Measurements from ENCODE around the gene PARP6.

PARP6 gene

GRCh38 chr15:72302955-72303354 lies 30.6 kb upstream of the PARP6 start:
- no peak overlapping the region for H2AFZ ChIP-seq (ENCODE audit: low read depth)
- H3K36me3 ChIP-seq (ENCODE audit: insufficient read depth) = no peaks in the 10 kb centered on the region
- no peak overlapping the region for H3K27ac ChIP-seq
- no peak overlapping the region for H3K9ac ChIP-seq
- H3K4me1 ChIP-seq (ENCODE audit: low read depth, poor library complexity, severe bottlenecking) = no peaks in the 10 kb centered on the region
- TF ChIP-seq CTCF (conservative IDR thresholded peaks at IDR 0.05; ENCODE audit: low read depth, low read length) = no peak
- no peak overlapping the region for H3K4me2 ChIP-seq
- no peaks in the 10 kb centered on the region for H4K20me1 ChIP-seq (ENCODE audit: insufficient read depth)
- H3K27me3 ChIP-seq (ENCODE audit: insufficient read depth, low read depth) = no peaks in the 10 kb centered on the region
- H3K79me2 ChIP-seq (ENCODE audit: insufficient read depth, low read depth) = no peaks in the 10 kb centered on the region
- H3K4me3 ChIP-seq (IDR thresholded peaks at IDR 0.05; ENCODE audit: insufficient read depth, low read depth, low read length) = no peak overlapping the region

GRCh38 chr15:72289597-72290325 lies 17.4 kb upstream of the PARP6 start:
- Histone ChIP-seq H3K27ac (no peak overlapping the region), H3K4me2 (no peak overlapping the region), H3K27me3 (ENCODE audit: insufficient read depth, low read depth) (no peaks in the 10 kb centered on the region), H3K4me3 (IDR thresholded peaks at IDR 0.05; ENCODE audit: insufficient read depth, low read depth, low read length) (no peak overlapping the region), H3K36me3 (ENCODE audit: insufficient read depth) (no peaks in the 10 kb centered on the region), H2AFZ (ENCODE audit: low read depth) (no peak overlapping the region), H4K20me1 (ENCODE audit: insufficient read depth) (no peaks in the 10 kb centered on the region), H3K79me2 (ENCODE audit: insufficient read depth, low read depth) (no peaks in the 10 kb centered on the region), H3K4me1 (ENCODE audit: low read depth, poor library complexity, severe bottlenecking) (no peaks in the 10 kb centered on the region), H3K9ac (no peak overlapping the region)
- TF ChIP-seq CTCF (conservative IDR thresholded peaks at IDR 0.05; ENCODE audit: low read depth, low read length) = no peak

- Histone ChIP-seq H3K79me2 (ENCODE audit: insufficient read depth, low read depth) (no peaks in the 10 kb centered on the region), H3K36me3 (ENCODE audit: insufficient read depth) (no peaks in the 10 kb centered on the region), H3K27ac (no peak overlapping the region), H3K4me2 (no peak overlapping the region), H3K9ac (no peak overlapping the region), H3K27me3 (ENCODE audit: insufficient read depth, low read depth) (no peaks in the 10 kb centered on the region), H3K4me3 (IDR thresholded peaks at IDR 0.05; ENCODE audit: insufficient read depth, low read depth, low read length) (no peak overlapping the region), H4K20me1 (ENCODE audit: insufficient read depth) (no peaks in the 10 kb centered on the region), H2AFZ (ENCODE audit: low read depth) (no peak overlapping the region), H3K4me1 (ENCODE audit: low read depth, poor library complexity, severe bottlenecking) (no peaks in the 10 kb centered on the region)
- no peak for TF ChIP-seq CTCF (conservative IDR thresholded peaks at IDR 0.05; ENCODE audit: low read depth, low read length)
Measured at GRCh38 chr15:72288796-72289596, 16.6 kb upstream of the PARP6 start.

GRCh38 chr15:72285927-72286516 lies 13.7 kb upstream of the PARP6 start:
- H3K27ac ChIP-seq = no peak overlapping the region
- H3K79me2 ChIP-seq (ENCODE audit: insufficient read depth, low read depth) = no peaks in the 10 kb centered on the region
- no peaks in the 10 kb centered on the region for H3K4me1 ChIP-seq (ENCODE audit: low read depth, poor library complexity, severe bottlenecking)
- H3K36me3 ChIP-seq (ENCODE audit: insufficient read depth) = no peaks in the 10 kb centered on the region
- no peak overlapping the region for H3K4me2 ChIP-seq
- H2AFZ ChIP-seq (ENCODE audit: low read depth) = no peak overlapping the region
- TF ChIP-seq CTCF (conservative IDR thresholded peaks at IDR 0.05; ENCODE audit: low read depth, low read length) = peak; percentile 28; the same call in 1 of the 2 replicates
- H3K27me3 ChIP-seq (ENCODE audit: insufficient read depth, low read depth) = no peaks in the 10 kb centered on the region
- no peaks in the 10 kb centered on the region for H4K20me1 ChIP-seq (ENCODE audit: insufficient read depth)
- no peak overlapping the region for H3K9ac ChIP-seq
- no peak overlapping the region for H3K4me3 ChIP-seq (IDR thresholded peaks at IDR 0.05; ENCODE audit: insufficient read depth, low read depth, low read length)
